Prostate gland (tissue), 1 donor: ENCODE results near the gene PLA2G4F.

Source experiments
- POLR2A ChIP-seq: fragments of 450-650 bp; IDR thresholded peaks from one replicate; pipeline ENCODE4 v1.6.1; 2016; ENCODE audit warnings: antibody characterized with exemption, mild to moderate bottlenecking
- POLR2AphosphoS5 ChIP-seq: sonication (generic); formaldehyde crosslinking; IDR thresholded peaks from one replicate; pipeline ENCODE4 v1.6.1; 2017; ENCODE audit warnings: antibody characterized with exemption

DNA sequence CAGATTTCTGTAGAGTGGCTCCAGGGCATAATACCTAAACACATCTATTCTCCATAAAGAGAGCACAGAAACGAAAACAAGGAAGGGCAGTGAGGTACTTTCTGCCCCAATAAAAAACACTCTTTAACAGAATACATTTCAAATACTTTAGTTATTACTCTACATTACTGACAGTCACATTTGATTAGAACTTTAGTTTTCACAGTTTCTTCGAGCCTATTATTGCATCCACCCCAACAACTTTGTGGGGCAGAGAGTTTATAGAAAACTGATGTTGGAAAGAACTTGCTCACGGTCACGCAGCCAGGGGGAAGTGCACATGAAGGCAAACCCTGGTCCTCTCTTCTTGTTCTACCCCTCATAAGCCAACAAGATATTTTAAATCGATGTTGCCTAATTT, 42.7 kb upstream of the PLA2G4F start:
- TF ChIP-seq POLR2A, result no peak
- no peak for TF ChIP-seq POLR2AphosphoS5
